ENCODE measurements around the gene PERM1.
"Not testable (repeated sequence)": the region's sequence is repeated elsewhere in the genome, so short reads cannot be mapped to it uniquely, and the experiment has no call there.

Gene PERM1

DNA sequence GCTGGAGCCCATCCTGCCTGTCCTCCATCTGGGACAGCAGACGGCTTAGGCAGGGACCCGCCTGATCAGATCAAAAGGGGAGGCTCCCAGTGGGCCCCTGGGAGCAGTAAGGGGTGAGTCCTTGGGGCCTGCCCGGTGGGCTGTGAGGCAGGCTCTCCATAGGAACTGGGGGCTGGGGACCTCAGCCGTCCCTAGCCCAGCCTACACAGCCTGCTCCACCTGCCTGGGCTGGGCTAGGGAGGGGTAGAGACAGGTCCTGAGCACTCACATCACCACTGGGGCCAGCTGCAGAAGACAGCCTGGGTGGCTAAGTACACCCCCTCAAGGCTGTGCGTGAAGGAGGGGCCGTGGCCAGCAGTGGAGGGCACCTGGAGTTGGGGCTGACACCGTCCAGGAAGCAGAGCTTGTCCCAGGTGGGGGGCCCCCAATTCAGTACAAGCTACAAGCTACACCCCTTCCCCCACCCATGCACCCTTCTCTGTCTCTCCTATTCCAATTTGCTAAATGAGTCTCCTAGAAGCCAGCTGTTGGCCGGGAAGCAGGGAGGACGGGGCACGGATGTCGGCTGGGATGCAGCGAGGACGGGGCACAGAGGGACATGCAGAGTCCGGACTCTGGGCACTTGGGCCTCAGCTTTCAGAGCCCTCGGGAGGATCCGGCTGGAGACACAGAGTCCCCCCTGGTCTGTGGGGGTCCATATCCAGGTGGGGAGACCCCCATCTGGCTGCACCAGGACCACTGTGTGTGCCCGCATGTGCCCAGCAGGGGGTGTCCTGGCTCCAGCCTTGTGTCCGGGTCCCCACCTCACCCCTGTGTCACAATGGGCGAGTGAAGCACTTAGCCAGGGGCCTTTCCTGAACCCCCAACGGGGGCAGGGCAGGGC, 33.1 kb upstream of the PERM1 start:
- no peak for DNase-seq

DNA sequence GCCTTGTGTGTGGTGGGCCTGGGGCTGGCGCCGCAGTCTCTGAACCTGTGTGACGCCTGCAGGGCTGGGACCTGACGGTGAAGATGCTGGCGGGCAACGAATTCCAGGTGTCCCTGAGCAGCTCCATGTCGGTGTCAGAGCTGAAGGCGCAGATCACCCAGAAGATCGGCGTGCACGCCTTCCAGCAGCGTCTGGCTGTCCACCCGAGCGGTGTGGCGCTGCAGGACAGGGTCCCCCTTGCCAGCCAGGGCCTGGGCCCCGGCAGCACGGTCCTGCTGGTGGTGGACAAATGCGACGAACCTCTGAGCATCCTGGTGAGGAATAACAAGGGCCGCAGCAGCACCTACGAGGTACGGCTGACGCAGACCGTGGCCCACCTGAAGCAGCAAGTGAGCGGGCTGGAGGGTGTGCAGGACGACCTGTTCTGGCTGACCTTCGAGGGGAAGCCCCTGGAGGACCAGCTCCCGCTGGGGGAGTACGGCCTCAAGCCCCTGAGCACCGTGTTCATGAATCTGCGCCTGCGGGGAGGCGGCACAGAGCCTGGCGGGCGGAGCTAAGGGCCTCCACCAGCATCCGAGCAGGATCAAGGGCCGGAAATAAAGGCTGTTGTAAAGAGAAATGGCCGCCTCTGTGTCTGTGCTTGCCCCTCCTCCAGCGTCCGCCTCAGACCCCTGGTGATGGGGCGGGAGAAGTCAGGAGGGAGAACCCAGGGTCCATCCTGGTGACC, 32.2 kb upstream of the PERM1 start:
- DNase-seq = peak; percentile 68

DNA sequence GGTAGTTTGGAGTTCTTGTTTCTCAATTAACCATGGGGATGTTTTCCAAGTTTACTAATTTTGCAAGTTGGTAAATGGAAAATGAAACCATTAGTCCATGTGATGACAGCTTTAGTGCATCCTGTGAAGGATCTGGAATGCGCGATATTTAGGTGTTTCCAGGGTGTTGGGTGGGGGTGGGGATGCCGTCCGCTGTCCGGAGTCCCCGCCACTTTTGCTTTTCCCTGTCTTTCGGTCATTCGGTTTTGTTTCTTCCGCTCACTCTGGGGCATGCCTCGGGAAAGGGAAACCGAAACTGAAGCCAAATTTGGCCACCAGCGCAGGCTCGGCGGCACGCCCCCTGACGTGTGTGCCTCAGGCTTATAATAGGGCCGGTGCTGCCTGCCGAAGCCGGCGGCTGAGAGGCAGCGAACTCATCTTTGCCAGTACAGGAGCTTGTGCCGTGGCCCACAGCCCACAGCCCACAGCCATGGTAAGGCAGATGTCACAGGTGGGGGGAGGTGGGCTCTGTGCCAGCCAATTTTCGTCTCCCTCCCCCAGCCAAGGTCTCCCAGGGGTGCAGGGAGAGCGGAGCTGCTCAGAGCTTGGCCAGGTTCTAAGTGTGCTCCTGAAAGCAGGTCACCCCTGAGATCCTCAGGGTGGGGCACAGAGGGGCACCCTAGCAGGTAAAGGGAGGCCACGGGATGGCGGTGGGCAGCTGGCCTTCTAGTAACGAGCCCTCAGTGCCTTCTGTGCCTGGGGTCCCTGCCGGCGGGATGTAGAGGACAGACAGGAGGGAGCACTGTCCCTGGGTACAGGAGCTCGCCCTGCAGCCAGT, 31.4 kb upstream of the PERM1 start, which contains the start of gene ISG15:
Gene ISG15 (plus strand): TSS at position 393 of the 817 bp plus-strand sequence. CDS start 77 bp downstream, at position 470.
- DNase-seq = peak; percentile 84

DNA sequence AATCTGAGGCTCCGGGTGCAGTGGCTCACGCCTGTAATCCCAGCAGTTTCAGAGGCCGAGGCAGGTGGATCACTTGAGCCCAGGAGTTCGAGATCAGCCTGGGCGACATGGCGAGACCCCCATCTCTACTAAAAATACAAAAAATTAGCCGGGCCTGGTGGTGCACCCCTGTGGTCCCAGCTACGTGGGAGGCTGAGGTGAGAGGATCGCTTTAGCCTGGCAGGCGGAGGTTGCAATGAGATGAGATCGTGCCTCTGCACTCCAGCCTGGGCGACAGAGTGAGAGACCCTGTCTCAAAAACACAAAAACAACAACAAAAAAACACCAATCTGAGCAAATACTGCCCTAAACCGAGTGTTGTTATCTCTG, 30.8 kb upstream of the PERM1 start:
- DNase-seq = not testable (repeated sequence)

DNA sequence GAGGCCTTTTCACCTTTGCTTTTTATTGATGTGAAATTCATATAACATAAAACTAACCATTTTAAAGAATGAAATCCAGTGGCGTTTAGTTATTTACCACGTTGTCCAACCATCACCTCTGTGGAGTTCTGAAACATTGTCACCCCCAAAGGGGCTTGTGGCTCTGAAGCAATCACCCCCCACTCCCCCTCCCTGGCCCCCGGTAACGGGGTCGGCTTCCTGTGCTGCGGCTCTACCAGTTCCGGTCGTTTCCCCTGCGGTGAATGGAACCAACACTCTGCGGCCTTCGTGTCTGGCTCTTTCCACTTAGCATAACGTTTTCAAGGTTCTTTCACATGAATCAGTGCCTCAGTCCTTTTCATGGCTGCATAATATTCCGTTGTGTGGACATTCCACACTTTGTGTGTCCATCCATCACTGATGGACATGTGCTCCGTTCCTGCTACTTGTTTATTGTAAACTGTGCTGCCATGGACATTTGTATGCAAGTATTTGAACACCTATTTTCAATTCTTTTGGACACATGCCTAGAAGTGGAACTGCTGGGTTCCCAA, 29.6 kb upstream of the PERM1 start:
- DNase-seq = no peak

DNA sequence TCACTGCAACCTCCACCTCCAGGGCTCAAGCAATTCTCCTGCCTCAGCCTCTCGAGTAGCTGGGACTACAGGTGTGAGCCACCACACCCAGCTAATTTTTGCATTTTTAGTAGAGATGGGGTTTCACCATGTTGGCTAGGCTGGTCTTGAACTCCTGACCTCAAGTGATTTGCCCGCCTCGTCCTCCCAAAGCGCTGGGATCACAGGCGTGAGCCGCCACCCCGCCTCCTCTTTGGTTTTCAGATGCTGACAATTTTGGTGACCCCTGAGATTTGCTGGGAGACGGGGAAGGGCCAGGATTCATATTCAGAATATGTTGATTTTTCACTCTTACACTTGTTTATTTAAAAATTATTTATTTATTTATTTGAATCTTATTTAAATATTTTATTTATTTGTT, 28.2 kb upstream of the PERM1 start:
- not testable (repeated sequence) for DNase-seq

DNA sequence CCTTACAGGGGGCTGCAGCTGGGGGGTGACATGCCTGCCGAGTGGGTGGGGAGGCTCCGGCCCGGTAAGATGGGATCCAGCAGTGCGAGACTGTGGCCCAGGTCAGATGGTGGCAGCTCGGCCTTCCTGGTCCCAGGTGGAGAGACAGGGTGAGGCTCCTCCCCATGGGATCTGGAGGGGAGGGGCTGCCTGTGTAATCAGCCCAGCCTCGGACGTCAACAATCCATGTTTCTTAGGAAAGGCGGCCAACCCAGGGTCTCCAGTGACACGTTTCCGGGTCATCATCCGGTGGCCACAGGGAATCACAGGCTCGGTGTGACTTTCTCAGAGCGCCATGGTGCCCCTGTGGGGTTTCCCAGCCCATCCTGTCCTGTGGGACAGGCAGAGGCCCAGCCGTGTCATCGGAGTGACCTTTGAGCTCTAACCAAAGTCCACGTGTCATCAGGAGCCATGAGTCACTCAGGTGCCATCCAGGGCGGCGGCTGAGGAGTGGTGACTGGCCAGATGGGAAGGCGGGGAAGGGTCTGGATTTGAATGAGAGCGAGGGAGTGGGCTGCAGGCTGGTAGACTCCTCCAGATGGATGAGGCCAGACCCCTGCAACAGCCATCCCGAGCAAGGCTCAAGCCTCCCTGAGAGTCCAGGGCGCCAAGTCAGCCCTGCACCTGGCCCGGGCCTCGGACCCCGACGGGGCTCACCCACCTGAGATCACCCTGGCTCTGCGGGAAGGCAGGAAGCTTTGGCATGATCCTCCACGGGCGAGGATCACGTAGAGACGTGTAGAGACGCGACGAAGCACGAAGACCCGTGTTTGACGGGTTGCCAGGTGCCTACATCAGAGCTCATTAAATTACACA, 24.6 kb upstream of the PERM1 start:
- no peak for DNase-seq

DNA sequence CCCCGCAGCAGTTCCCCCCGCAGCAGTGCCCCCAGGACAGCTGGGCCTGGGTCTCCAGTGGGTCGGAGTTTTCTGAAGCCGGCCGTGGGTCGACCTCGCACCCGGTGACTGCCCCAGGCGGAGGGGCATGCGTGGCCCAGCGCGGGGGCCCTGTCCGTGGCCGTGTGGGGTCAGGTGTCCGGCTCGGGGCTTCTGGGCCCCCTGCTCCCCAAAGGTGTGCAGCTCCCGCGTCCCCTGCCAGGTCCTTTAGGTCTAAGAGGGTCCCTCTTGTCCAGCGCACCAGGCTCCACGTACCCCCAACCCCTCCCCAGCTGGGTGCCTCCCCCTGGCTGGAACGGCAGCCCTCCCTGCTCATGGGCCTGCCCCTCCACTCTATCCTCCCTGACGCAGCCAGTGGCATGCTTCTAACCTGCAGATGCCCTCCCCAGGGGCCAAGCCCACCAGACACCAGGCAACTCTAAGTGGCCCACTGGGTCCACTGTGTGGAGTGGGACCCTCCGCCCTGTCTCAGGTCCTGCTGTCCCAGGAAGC, 23.9 kb upstream of the PERM1 start:
- no peak for DNase-seq

DNA sequence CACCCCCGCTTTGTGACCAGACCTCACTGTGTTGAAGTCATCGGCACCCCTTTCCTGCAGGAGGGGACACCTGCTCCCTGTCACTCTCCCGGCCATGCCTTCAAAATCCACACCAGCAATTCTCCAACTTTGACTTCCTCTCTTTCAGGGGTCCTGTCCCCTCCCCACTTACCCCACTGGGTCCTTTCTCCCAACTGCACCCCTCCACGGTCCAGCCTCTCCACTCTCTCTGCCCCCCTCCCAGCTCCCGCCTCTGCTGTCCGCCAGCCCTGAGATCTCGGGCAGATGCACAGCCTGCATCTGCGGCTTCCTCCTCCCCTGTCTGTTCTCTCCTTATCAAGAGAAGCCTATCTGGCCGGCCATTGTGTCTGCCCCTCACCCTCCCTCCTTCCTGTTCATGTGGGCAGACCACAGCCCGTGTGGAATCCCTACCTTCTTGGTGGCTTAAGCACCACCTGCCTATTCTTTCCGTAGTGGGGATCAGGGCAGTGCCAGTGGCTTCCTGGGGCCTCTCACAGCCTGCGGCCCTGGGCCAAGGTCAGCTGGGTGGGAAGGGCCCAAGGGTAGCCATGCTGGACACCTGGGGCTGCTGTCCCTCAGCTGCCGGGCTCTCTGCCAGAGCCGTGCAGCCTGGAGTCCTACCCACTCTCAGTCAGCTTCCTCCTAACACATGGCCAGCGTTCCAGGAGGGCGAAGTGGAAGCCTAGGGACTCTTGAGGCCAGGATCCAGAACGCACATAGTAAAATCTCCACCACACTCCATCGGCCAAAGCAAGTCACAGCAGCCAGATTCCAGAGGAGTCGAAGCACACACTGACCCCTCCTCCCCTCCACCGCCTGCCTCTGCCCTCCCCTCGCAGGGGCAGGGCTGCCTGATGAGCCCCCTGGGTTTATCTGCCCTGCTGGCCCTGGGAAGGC, 23.1 kb upstream of the PERM1 start:
- peak; percentile 45 for DNase-seq

DNA sequence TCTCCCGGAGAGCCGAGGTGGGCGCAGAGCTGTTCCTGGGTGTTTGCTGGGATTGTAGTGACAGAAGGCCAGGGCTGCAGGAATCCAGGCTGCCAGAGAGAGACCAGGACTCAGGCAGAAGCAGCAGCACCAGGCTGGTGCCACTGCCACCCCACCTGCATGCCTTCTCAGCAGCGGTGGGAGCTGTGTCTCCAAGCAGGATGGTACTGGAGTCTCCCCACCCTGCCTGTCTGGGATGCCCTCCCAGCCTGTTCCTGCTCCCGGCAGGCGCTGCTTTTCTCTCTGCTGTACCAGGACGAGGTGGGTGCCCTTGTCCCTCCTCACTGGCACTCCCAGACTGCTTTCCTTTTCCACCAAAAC, 22.5 kb upstream of the PERM1 start:
- no peak for DNase-seq

DNA sequence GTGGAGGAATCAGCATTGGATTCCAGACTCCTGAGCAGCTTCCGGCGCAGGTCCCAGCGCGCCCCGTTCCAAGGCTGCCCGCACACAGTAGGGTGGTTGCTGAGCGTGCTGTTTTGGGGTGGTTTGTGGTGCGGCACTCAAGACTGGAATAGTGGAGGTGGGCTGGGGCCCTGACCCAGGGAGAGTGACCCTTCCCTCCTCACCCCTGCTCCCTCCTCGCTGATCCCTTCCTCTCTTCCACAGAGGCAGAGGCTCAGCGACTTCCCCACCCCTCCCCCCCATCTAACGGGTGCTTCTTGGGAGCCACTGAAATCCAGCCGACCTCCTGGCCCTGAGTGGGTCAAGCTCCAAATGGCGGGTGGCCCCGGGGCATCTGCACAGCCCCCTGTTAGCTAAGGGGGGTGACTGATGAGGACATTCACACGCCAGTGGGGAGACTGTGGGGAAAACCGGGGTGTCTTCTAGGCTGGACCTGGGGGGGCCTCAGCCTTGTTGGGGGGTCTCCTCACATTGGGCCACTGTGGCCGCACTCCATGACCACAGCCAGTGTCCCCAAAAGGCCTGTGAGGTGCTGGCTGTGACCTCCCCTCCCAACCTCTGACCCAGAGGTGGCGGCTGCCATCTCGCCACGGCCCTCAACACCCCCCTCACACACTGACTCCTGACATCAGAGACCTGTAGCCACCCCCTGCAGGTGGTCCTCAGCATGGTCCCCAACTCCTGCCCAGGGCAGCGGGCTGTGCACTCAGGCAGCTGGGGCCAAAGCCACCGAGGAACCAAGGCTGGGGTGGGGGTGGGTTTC, 21.9 kb upstream of the PERM1 start:
- DNase-seq = no peak

DNA sequence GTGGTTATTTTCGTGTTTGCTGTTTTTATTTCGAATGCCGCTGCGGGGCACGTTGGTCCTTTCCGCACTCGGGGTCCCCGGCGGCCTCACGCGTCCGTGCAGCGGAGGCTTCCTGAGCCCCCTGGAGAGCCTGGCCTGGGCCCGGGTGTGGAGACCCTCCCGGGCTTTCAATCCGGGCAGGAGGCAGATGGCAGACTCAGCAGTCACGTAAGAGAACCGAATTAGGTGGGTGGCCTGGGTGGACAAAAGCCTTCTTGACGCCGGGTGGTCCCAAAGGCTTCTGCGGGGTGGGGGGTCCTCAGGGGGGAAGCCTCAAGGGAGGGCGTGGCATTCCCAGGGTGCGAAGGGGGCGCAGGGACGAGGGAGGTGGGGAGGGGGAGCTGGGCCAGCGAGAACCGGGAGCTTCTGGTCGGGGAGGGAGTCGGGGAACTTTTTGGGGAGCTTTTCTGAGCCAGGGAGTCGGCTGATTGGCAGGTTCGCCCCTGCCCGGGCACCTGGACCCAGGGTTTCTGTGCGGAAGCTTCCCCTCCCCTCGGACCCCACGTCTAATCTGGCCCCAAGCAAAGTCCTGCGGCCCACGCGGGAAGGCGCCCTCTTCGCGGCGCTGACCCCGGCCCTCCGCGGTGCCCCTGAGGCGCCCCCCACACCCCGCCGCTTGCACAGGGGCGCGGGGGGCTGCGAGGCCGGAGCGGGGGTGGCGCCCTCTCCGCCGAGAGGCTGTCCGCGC, 19.3 kb upstream of the PERM1 start:
- DNase-seq = peak; percentile 52

DNA sequence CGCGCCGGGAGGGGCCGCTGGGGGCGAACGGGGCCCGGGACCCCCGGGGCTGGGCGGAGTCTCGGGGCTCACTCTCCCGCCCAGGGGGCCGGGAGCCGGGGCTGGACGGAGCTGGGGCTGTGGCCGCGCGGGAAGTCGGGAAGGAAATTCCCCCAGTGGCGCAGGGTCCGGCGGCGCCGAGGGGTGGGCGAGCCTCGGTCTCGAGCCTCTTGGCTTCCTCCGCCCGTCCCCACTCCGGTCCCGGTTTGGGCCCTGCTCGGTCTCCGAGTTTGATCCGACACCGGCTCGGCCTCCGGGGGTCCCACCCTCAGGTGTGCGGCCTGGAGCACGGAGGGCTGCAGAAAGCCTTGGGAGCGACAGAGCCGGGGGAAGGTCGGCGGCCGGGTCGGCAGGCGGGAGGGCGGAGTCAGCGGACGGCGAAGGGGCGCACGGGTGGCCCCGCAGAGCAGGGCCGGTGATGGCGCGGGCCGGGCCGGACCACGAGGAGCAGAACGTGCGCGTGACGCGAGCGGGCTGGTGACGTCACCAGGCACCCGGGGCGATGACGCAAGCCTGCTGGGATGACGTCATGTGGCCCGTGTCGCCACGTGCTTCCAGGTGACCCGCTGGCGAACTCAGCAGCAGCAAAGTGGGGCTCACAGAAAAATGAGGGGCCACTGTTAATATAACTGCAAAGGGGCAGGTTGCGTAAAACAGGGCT, 18.6 kb upstream of the PERM1 start:
- peak; percentile 81 for DNase-seq

DNA sequence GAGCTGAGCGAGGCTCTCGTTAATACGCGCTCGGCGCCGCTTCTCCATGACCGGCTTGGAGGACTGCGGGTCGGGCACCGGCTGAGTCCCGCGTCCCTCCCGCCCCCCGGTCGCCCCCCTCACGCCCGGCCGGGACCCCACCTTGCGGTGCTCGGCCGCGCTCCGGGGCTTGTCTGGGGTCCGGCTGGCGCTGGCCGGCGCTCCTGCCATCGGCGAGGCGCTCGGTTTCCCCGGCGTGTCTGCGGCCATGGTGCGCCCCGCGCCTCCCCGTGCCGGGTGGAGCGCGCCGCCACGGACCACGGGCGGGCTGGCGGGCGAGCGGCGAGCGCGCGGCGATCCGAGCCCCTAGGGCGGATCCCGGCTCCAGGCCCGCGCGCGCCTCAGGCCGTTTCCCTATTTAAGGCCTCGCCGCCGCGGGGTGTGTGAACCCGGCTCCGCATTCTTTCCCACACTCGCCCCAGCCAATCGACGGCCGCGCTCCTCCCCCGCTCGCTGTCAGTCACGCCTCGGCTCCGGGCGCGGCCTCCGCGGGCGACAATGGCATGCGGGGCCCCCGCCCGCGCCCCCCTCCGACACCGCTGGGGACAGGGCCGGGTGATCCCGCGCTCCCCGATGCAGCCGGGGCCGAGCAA, 17.9 kb upstream of the PERM1 start, which contains the start of gene HES4:
Gene HES4 (minus strand): TSS at position 373 of the 632 bp plus-strand sequence. CDS start 124 bp downstream, at position 249.
- DNase-seq = peak; percentile 88

DNA sequence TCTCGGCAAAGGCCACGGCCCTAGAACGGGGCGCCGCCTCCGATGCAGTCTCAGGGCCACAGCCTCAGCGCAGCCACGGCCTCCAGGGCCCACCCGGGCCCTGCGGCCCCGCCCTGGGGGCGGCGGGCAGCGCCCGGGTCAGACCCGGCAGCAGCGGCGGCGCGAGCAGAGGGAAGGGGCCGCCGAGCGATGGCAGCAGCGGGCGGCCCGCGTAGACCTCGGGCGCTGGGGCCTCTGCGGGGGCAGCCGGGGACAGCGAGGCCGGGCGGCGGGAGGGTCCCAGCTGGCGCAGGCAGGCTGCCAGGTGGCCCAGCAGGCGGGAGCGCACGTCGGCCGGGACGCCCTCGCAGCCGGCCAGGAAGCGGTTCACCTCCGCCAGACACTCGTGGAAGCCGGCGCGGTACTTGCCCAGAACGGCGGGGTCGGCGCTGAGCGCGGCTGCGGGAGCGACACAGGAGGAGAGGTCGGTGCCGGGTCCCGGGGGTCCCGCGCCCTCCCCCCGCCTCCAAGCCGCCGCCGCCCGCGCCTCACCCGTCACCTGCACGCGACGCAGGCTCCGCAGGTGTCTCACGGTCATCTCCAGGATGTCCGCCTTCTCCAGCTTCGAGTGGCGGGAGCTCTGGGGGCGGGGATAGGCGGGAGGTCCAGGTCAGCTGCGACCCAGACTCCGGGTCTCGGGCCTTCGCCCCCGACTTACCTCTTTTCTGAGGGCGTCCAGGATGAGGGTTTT, 17.3 kb upstream of the PERM1 start:
- DNase-seq = no peak

DNA sequence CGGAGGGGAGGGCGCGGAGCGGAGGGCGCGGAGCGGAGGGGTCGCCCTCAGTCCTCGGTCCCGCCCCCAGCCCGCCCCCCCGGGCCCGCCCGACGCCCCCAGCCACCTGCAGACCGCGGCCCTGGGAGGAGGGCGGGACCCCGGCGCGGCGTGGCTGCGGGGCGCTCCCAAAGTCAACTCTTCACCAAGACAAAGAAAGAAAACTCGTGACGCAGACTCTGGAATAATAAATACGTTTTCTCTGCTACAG, 16.8 kb upstream of the PERM1 start:
- peak; percentile 36 for DNase-seq

All from DMS79 treated with DMSO at 0.1 percent for 48 hours (cell line).